K562 (cell line): ENCODE results near the gene ZNF679. TPM values are rescaled to one million over a fixed set of nuclear protein-coding genes. Genes with fewer than 3 reads are reported as not detected.

ENCODE experiments used
- MBD2 ChIP-seq: sonication (generic); IDR thresholded peaks from 2 replicates; pipeline ENCODE4 v1.6.1; 2016; ENCODE audit warnings: low read depth, borderline replicate concordance
- NEUROD1 ChIP-seq: fragments of 150-350 bp; IDR thresholded peaks from 2 replicates; pipeline ENCODE4 v1.6.1; 2014; ENCODE audit warnings: borderline replicate concordance, low read length, low read depth; ENCODE audit not compliant: partially characterized antibody
- TFAM ChIP-seq: fragments of 250-450 bp; sonication (Bioruptor Pico); conservative IDR thresholded peaks from 2 replicates; pipeline ENCODE4 v1.5.0; 2021; ENCODE audit warnings: mild to moderate bottlenecking, moderate library complexity
- U2AF1 ChIP-seq: fragments of 200-400 bp; formaldehyde crosslinking; optimal IDR thresholded peaks from 2 replicates; pipeline ENCODE3; 2017; ENCODE audit warnings: mild to moderate bottlenecking, low read depth, low read length, moderate library complexity
- ZC3H11A ChIP-seq: IDR thresholded peaks from 2 replicates; pipeline ENCODE4 v1.6.1; 2012; ENCODE audit warnings: low read depth, low read length, improper control_type of control experiment
- ZNF668 ChIP-seq: fragments of 250-450 bp; sonication (Bioruptor Pico); IDR thresholded peaks from 2 replicates; pipeline ENCODE4 v1.8.0; 2022; ENCODE audit warnings: mild to moderate bottlenecking, inconsistent platforms
- polyA plus RNA-seq, 8 experiments: library from polyadenylated mRNA; depleted of rRNA in 4 of 8; stranded (reverse) in 5 of 8; unstranded in 3 of 8; fragments of >200 nt; fragmentation: Nextera tagmentation in 2 of 8; fragmentation: Illumina TruSeq in 1 of 8; extraction: Ambion mirVana in 2 of 8; extraction: Trizol in 1 of 8; gene quantifications; 2 replicates each; pipeline versions ENCODE4 v1.2.1 to v1.2.3, GENCODE V29; 2011 to 2014; ENCODE audit warnings: inconsistent platforms in 1 of 8, missing spikeins in 1 of 8
- total RNA-seq, 7 experiments: library from RNA; depleted of rRNA in 6 of 7; stranded (reverse); fragments of >200 nt in 6 of 7; fragmentation: Illumina TruSeq in 2 of 7; extraction: Trizol in 2 of 7; gene quantifications; 2 replicates each; pipeline versions ENCODE4 v1.2.1 to v1.2.3, GENCODE V29; 2011 to 2021; ENCODE audit warnings: low replicate concordance in 1 of 7
- TF ChIP-seq, protein P1 (sequence below): fragments of 450-650 bp; IDR thresholded peaks from 2 replicates; pipeline ENCODE4 v1.6.1; 2016; ENCODE audit warnings: low read depth
- TF ChIP-seq, protein P2 (sequence below): fragments of 250-450 bp; sonication (Bioruptor Pico); IDR thresholded peaks from 2 replicates; pipeline ENCODE4 v1.4.0; 2020
- TF ChIP-seq, protein P3 (sequence below): fragments of 450-650 bp; formaldehyde crosslinking; IDR thresholded peaks from 2 replicates; pipeline ENCODE4 v1.4.0; 2020; ENCODE audit warnings: mild to moderate bottlenecking, moderate library complexity

The ZNF679 gene
- total and polyA plus RNA-seq, 9 of the 15 experiments (the other 6 are each of a cell fraction or from before 2014, with no cell fraction given), result not detected

DNA sequence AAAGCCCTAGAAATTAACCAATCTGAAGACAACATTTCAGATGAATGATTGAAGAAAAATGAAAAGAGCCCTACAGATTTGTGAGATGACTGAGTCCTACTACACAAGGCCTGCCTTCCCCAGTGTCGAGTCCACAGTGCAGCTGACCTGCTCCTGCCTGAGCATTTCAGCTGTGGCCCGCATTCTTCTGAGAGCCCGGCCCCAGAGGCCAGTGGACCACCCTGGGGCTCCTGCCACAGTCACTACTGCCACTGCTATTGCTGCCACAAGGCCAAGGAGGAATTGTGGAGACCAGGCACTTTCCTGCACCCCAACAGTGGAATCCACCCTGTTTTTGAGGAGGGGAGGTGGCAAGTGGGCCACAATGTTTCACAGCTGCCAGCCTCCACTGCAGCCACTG is 40.9 kb upstream of the ZNF679 start (continued):
- TF ChIP-seq, protein P1, sequence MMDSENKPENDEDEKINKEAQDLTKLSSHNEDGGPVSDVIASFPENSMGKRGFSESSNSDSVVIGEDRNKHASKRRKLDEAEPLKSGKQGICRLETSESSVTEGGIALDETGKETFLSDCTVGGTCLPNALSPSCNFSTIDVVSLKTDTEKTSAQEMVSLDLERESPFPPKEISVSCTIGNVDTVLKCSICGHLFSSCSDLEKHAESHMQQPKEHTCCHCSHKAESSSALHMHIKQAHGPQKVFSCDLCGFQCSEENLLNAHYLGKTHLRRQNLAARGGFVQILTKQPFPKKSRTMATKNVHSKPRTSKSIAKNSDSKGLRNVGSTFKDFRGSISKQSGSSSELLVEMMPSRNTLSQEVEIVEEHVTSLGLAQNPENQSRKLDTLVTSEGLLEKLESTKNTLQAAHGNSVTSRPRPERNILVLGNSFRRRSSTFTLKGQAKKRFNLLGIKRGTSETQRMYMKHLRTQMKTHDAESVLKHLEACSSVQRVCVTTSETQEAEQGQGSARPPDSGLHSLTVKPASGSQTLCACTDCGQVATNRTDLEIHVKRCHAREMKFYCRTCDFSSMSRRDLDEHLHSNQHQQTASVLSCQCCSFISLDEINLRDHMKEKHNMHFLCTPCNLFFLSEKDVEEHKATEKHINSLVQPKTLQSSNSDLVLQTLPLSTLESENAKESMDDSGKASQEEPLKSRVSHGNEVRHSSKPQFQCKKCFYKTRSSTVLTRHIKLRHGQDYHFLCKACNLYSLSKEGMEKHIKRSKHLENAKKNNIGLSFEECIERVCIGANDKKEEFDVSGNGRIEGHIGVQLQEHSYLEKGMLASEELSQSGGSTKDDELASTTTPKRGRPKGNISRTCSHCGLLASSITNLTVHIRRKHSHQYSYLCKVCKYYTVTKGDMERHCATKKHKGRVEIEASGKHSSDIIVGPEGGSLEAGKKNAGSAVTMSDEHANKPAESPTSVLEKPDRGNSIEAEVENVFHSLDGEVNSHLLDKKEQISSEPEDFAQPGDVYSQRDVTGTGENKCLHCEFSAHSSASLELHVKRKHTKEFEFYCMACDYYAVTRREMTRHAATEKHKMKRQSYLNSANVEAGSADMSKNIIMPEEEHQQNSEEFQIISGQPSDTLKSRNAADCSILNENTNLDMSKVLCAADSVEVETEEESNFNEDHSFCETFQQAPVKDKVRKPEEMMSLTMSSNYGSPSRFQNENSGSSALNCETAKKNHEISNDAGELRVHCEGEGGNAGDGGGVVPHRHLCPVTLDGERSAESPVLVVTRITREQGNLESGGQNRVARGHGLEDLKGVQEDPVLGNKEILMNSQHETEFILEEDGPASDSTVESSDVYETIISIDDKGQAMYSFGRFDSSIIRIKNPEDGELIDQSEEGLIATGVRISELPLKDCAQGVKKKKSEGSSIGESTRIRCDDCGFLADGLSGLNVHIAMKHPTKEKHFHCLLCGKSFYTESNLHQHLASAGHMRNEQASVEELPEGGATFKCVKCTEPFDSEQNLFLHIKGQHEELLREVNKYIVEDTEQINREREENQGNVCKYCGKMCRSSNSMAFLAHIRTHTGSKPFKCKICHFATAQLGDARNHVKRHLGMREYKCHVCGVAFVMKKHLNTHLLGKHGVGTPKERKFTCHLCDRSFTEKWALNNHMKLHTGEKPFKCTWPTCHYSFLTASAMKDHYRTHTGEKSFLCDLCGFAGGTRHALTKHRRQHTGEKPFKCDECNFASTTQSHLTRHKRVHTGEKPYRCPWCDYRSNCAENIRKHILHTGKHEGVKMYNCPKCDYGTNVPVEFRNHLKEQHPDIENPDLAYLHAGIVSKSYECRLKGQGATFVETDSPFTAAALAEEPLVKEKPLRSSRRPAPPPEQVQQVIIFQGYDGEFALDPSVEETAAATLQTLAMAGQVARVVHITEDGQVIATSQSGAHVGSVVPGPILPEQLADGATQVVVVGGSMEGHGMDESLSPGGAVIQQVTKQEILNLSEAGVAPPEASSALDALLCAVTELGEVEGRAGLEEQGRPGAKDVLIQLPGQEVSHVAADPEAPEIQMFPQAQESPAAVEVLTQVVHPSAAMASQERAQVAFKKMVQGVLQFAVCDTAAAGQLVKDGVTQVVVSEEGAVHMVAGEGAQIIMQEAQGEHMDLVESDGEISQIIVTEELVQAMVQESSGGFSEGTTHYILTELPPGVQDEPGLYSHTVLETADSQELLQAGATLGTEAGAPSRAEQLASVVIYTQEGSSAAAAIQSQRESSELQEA, result no peak
- TF ChIP-seq, protein P2, sequence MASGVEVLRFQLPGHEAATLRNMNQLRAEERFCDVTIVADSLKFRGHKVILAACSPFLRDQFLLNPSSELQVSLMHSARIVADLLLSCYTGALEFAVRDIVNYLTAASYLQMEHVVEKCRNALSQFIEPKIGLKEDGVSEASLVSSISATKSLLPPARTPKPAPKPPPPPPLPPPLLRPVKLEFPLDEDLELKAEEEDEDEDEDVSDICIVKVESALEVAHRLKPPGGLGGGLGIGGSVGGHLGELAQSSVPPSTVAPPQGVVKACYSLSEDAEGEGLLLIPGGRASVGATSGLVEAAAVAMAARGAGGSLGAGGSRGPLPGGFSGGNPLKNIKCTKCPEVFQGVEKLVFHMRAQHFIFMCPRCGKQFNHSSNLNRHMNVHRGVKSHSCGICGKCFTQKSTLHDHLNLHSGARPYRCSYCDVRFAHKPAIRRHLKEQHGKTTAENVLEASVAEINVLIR (CRISPR knock-in tag), result no peak
- TF ChIP-seq MBD2, result no peak
- TF ChIP-seq, protein P3, sequence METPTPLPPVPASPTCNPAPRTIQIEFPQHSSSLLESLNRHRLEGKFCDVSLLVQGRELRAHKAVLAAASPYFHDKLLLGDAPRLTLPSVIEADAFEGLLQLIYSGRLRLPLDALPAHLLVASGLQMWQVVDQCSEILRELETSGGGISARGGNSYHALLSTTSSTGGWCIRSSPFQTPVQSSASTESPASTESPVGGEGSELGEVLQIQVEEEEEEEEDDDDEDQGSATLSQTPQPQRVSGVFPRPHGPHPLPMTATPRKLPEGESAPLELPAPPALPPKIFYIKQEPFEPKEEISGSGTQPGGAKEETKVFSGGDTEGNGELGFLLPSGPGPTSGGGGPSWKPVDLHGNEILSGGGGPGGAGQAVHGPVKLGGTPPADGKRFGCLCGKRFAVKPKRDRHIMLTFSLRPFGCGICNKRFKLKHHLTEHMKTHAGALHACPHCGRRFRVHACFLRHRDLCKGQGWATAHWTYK (CRISPR knock-in tag), result no peak
- TF ChIP-seq NEUROD1, result no peak
- TF ChIP-seq ZC3H11A, result no peak
- no peak for TF ChIP-seq U2AF1
- TF ChIP-seq ZNF668 (CRISPR knock-in tag), result no peak
- TF ChIP-seq TFAM, result no peak
